HCT116 (cell line): ENCODE data around the gene FCSK. TPM values are rescaled to one million over a fixed set of nuclear protein-coding genes. Genes with fewer than 3 reads are reported as not detected.

Source experiments
- ATAC-seq: fragments of 200-7000 bp; cut with Tn5 transposase; 2 replicates; pipeline ENCODE4 v1.9.1; 2020; ENCODE audit warnings: mild to moderate bottlenecking, moderate library complexity
- BruUV-seq: library from RNA; stranded (reverse); fragments of 400-500 nt; replicated peaks from 2 replicates; lab custom pipeline; 2021; lab: Mats Ljungman, UMichigan
- CTCF ChIA-PET: fragments of 300-600 bp; sonication (Branson Sonifier 250); formaldehyde crosslinking; loops from one replicate; lab custom pipeline; 2021; ENCODE audit warnings: antibody characterized with exemption; lab: Charles Lee
- POLR2A ChIA-PET: fragments of 300-600, 350-600 bp; sonication (Branson Sonifier 250); formaldehyde crosslinking; loops from one replicate; lab custom pipeline; 2021; ENCODE audit warnings: antibody characterized with exemption; lab: Charles Lee
- RAD21 ChIA-PET, 2 experiments: fragments of 300-600 bp; sonication (Branson Sonifier 250); formaldehyde crosslinking; loops; one replicate each; lab custom pipeline; 2023; ENCODE audit warnings: low total read pairs in 2 of 2; ENCODE audit not compliant: uncharacterized antibody in 2 of 2, unreplicated experiment in 2 of 2, low non-redundant PET in 1 of 2; lab: Charles Lee
- DNase-seq: peaks from one replicate; pipeline ENCODE4 v3.0.0-alpha.2; 2010; ENCODE audit warnings: low read depth, low spot score
- H2AFZ ChIP-seq: fragments of 200-600 bp; shearing (Covaris generic), sonication (generic); 2 replicates; pipeline ENCODE4 v1.6.1; 2017; ENCODE audit warnings: low read depth, mixed run types, mixed read lengths, antibody characterized with exemption, low read length; ENCODE audit not compliant: poor library complexity, severe bottlenecking
- H3K27ac ChIP-seq: 2 replicates; pipeline ENCODE4 v1.5.1; 2012; ENCODE audit warnings: low read depth, low read length
- H3K27me3 ChIP-seq: fragments of 200-600 bp; sonication (generic); 2 replicates; pipeline ENCODE4 v1.6.1; 2016; ENCODE audit warnings: mixed run types, low read length, mixed read lengths; ENCODE audit not compliant: insufficient read depth
- H3K36me3 ChIP-seq, 2 experiments: fragments of 200-500 bp in 1 of 2; fragments of 200-600 bp in 1 of 2; sonication (Bioruptor generic) in 1 of 2; sonication (generic) in 1 of 2; 2 replicates each; pipeline versions ENCODE4 v1.5.1 to v1.6.1; 2014 to 2016; ENCODE audit warnings: low read length in 2 of 2, inconsistent platforms in 1 of 2, mixed read lengths in 1 of 2, mixed run types in 1 of 2; ENCODE audit not compliant: insufficient read depth in 2 of 2, control insufficient read depth in 1 of 2
- H3K4me1 ChIP-seq, 2 experiments: fragments of 200-600 bp in 1 of 2; sonication (generic) in 1 of 2; 2 replicates each; pipeline versions ENCODE4 v1.5.1 to v1.6.1; 2012 to 2017; ENCODE audit warnings: low read length in 2 of 2, inconsistent platforms in 1 of 2, mild to moderate bottlenecking in 1 of 2, mixed read lengths in 1 of 2, mixed run types in 1 of 2, moderate library complexity in 1 of 2; ENCODE audit not compliant: insufficient read depth in 2 of 2, control insufficient read depth in 1 of 2
- H3K4me2 ChIP-seq: fragments of 200-600 bp; sonication (generic); 2 replicates; pipeline ENCODE4 v1.6.1; 2017; ENCODE audit warnings: mixed run types, low read length, mixed read lengths
- H3K4me3 ChIP-seq, 2 experiments: fragments of 200-600 bp in 1 of 2; sonication (generic) in 1 of 2; replicated peaks in 1 of 2; 2 replicates each; pipeline ENCODE4 v1.5.1; 2011 to 2016; ENCODE audit warnings: low read length in 2 of 2, control low read depth in 1 of 2, low read depth in 1 of 2, mild to moderate bottlenecking in 1 of 2, mixed read lengths in 1 of 2, mixed run types in 1 of 2
- H3K79me2 ChIP-seq: fragments of 200-600 bp; sonication (generic); 2 replicates; pipeline ENCODE4 v1.6.1; 2017; ENCODE audit warnings: mild to moderate bottlenecking, mixed run types, low read length, moderate library complexity, mixed read lengths; ENCODE audit not compliant: insufficient read depth
- H3K9ac ChIP-seq: fragments of 200-600 bp; sonication (generic); 2 replicates; pipeline ENCODE4 v1.6.1; 2016; ENCODE audit warnings: low read length, mixed read lengths
- H3K9me2 ChIP-seq: fragments of 200-600 bp; sonication (generic), shearing (Covaris generic); 2 replicates; pipeline ENCODE4 v1.6.1; 2017; ENCODE audit warnings: mixed run types, mild to moderate bottlenecking, moderate library complexity; ENCODE audit not compliant: insufficient read depth
- H3K9me3 ChIP-seq, 2 experiments: fragments of 200-500 bp in 1 of 2; fragments of 200-600 bp in 1 of 2; sonication (Bioruptor generic) in 1 of 2; sonication (generic) in 1 of 2; 2 replicates each; pipeline ENCODE4 v1.6.1; 2014 to 2017; ENCODE audit warnings: low read length in 2 of 2, mixed read lengths in 2 of 2, inconsistent platforms in 1 of 2, low read depth in 1 of 2, mild to moderate bottlenecking in 1 of 2, mixed run types in 1 of 2, moderate library complexity in 1 of 2; ENCODE audit not compliant: control insufficient read depth in 1 of 2, insufficient read depth in 1 of 2
- H4K20me1 ChIP-seq: fragments of 200-600 bp; sonication (generic), shearing (Covaris generic); 2 replicates; pipeline ENCODE4 v1.6.1; 2017; ENCODE audit warnings: mixed run types, mild to moderate bottlenecking, moderate library complexity; ENCODE audit not compliant: insufficient read depth
- CBX3 ChIP-seq: IDR thresholded peaks from 2 replicates; pipeline ENCODE4 v1.6.1; 2012; ENCODE audit warnings: low read depth
- CTCF ChIP-seq, 3 experiments: fragments of 200-600 bp in 1 of 3; sonication (generic) in 1 of 3; IDR thresholded peaks in 2 of 3; conservative IDR thresholded peaks in 1 of 3; 2 replicates each; pipeline ENCODE4 v1.5.1; 2012 to 2017; ENCODE audit warnings: low read depth in 2 of 3, low read length in 2 of 3, antibody characterized with exemption in 1 of 3, borderline replicate concordance in 1 of 3, control low read depth in 1 of 3, mild to moderate bottlenecking in 1 of 3, mixed read lengths in 1 of 3, mixed run types in 1 of 3, moderate library complexity in 1 of 3; ENCODE audit not compliant: insufficient read depth in 1 of 3
- EGR1 ChIP-seq: IDR thresholded peaks from 2 replicates; pipeline ENCODE4 v1.6.1; 2012; ENCODE audit warnings: low read depth
- EZH2phosphoT487 ChIP-seq: fragments of 200-600 bp; IDR thresholded peaks from 2 replicates; pipeline ENCODE4 v1.6.1; 2018; ENCODE audit warnings: antibody characterized with exemption, borderline replicate concordance
- JUND ChIP-seq: IDR thresholded peaks from 2 replicates; pipeline ENCODE4 v1.6.1; 2012
- MAX ChIP-seq: IDR thresholded peaks from 2 replicates; pipeline ENCODE4 v1.6.1; 2012
- POLR2AphosphoS5 ChIP-seq: IDR thresholded peaks from 2 replicates; pipeline ENCODE4 v1.6.1; 2011; ENCODE audit warnings: mild to moderate bottlenecking, low read depth, low read length, moderate library complexity
- REST ChIP-seq: IDR thresholded peaks from 2 replicates; pipeline ENCODE4 v1.6.1; 2012; ENCODE audit warnings: low read depth
- SIN3A ChIP-seq: IDR thresholded peaks from 2 replicates; pipeline ENCODE4 v1.6.1; 2012; ENCODE audit warnings: low read depth
- SP1 ChIP-seq: IDR thresholded peaks from 2 replicates; pipeline ENCODE4 v1.6.1; 2012; ENCODE audit warnings: low read depth
- TCF7L2 ChIP-seq: IDR thresholded peaks from 2 replicates; pipeline ENCODE4 v1.7.0; 2011; ENCODE audit warnings: borderline replicate concordance, inconsistent platforms; ENCODE audit not compliant: insufficient read depth, insufficient read length; ENCODE audit errors: extremely low read depth
- intact Hi-C: fragments of 100-400 bp; cut with micrococcal nuclease; formaldehyde crosslinking; loops from 2 replicates; pipeline ENCODE4 v1.10.0; 2022
- total RNA-seq: library from RNA; stranded (reverse); gene quantifications from one replicate; pipeline ENCODE4 v1.2.1, GENCODE V29; 2021; ENCODE audit not compliant: unreplicated experiment

FCSK gene
- total RNA-seq, 1 experiment from 2014 or later = 17.1 TPM

- DNase-seq (peak; percentile 51), ATAC-seq (peak; percentile 84)
- H4K20me1 ChIP-seq = no peaks in the 10 kb centered on the region
- H3K9ac ChIP-seq = peak overlapping the region; percentile 63
- peak overlapping the region; percentile 78 for H3K4me2 ChIP-seq
- ChIA-PET CTCF (interaction anchor here (0.7 kb wide), 1 partner anchor 26 kb away, joined by 3 read pairs; the partner anchor contains the start of gene FCSK), POLR2A (interaction anchor here (1.0 to 1.1 kb wide), 4 partner anchors 12 to 47 kb away, joined by 3 to 9 read pairs (median 4); no protein-coding TSS in a partner anchor)
- no peaks in the 10 kb centered on the region for H3K9me2 ChIP-seq
- intact Hi-C loops = no loop called here
- H3K4me1 ChIP-seq = peaks cover 36 to 58% of the 10 kb centered on the region in 2 experiments
- no peaks in the 10 kb centered on the region for H3K36me3 ChIP-seq
- peak overlapping the region; percentile 87 for H3K27ac ChIP-seq
- peak overlapping the region; percentile 2 to 46 for H3K4me3 ChIP-seq
- no peak for TF ChIP-seq TCF7L2
- no peak for TF ChIP-seq JUND
- peak; percentile 21; the same call in 1 of the 2 replicates for TF ChIP-seq MAX
- TF ChIP-seq SIN3A = no peak
- TF ChIP-seq CTCF (IDR thresholded peaks at IDR 0.05 in 2 of 3, conservative IDR thresholded peaks at IDR 0.05 in 1 of 3; ENCODE audit: borderline replicate concordance in 1 of 3, insufficient read depth in 1 of 3, low read depth in 2 of 3, low read length in 2 of 3) = no peak
- peak; percentile 80 for TF ChIP-seq SP1
- peak; percentile 54; the same call in 1 of the 2 replicates for TF ChIP-seq POLR2AphosphoS5
- peak; percentile 71 for TF ChIP-seq EGR1
- peak; percentile 69 for TF ChIP-seq CBX3
- no peak for TF ChIP-seq EZH2phosphoT487
- no peak for TF ChIP-seq REST
- TF ChIP-seq, all 23 proteins: peak for 5
- TSS peak; percentile 59 for BruUV-seq
- Histone ChIP-seq H3K27me3 (no peaks in the 10 kb centered on the region), H3K79me2 (peaks cover 6% of the 10 kb centered on the region), H3K9me3 (no peaks in the 10 kb centered on the region), H2AFZ (no peak overlapping the region)
- RAD21 ChIA-PET = interaction anchor here in 1 of 2 experiments (0.5 kb wide), 1 partner anchor 31 kb away, joined by 3 read pairs; no protein-coding TSS in a partner anchor
These were observed 26.0 kb upstream of the FCSK start for GRCh38 chr16:70428178-70428998.
